D341Med (cell line): ENCODE results near the gene PPP2R3A.

ENCODE experiments used
- DNase-seq: peaks from one replicate; pipeline ENCODE4 v3.0.0; 2012; ENCODE audit warnings: low spot score

Gene PPP2R3A

DNA sequence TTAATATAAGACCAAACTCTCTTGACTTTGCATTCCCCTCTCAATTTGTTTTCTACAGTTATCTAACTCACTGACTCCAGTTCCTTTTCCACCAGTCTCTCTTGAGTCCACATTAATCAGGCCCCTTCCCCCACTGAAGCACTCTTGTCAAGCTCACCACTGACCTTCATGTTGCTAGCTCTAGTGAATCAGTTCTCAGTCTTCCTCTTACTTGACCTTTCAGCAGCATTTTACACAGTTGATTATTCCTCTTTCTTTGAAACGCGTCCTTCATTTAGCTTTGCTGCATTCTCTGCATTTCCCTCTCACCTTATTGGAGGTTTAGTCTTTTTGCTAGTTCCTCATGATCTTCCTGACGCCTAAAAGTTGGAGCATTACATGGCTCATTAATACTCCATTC, 8.3 kb downstream of the PPP2R3A start:
- no peak for DNase-seq

DNA sequence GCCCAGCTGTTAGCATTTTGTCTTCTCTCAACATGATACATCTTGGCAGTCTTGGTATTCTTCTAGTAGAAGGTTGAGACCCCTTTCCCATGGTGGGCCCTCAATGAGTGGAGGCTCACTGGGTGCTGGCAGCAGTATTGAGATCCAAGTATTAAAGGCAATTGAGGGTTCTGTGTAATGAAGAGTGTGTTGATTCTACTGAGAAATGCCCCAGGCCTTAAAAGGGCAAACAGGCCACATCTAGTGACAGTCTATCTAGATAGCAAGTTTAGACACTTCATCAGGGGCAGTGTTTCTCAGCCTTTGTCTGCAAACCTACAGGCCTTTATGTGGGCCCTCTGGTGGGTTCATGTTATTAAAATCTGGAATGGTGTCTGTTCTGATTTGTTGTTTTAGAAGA, 9.5 kb downstream of the PPP2R3A start:
- no peak for DNase-seq

DNA sequence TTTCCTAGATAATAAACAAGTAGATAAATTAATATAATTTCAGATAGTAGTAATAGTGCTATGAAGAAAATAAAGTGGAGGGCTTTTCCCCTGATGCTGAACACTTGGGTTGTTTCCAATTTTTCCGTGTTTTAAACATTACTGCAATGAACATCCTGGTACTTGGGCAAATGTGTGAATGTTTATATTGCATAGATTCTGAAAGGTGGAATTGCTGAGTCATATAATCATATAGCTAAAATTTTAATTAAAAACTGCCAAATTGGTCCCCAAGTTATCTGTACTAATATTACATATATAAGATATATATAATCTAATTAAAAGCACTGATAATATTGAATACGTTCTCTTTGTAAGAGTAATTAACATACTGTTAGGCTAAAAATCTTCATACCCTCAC, 10.0 kb downstream of the PPP2R3A start:
- DNase-seq, result no peak

DNA sequence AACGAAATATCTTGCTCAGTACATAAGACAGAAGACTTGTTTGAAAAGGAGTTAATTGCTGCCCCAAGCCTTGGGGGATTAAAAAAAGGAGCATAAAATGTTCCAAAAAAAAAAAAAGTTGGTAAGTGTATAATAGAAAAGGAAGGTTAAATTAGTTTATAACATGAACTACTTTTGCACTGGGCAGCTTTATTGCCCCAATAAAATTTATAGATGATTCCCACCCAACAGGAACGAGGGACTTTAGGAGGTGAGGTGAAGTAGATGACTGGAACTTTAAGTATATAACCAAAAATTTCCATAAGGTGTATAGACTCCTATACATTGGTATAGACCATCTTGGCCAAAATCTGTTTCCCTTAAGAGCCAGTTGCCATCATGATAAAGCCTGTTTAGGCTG, 14.8 kb downstream of the PPP2R3A start:
- DNase-seq, result no peak

DNA sequence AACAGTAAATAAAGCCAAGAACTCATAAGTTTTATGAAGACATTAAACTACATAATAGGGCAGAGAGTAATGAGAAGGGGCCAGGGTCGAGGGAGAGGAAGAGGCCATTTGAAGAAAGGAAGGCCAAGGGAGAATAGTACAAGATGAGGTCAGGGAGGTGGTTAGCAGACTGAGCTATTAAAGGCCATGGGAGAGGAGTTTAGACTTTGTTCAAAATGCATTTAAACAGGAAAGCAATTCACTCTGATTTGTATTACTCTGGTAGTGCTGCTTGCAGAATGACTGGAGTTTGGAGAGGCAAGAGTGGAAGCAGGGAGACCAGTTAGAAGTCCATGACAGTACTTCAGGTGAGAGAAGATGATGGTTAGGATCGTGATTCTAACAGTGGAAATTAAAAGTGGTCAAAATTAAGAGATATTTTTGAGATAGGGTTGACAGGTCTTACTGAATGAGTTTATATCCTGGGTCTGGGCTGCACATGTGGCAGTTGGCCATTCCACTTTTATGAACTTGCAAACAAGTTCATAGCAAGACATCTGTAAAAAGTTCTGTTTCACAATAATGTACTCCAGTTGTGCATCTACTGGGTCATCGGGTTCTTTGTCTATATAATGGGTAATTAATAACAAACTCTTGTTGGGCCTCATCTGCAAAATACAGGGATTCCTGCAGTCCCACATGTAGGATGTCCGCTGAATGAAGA, 16.3 kb downstream of the PPP2R3A start:
- DNase-seq, result no peak

DNA sequence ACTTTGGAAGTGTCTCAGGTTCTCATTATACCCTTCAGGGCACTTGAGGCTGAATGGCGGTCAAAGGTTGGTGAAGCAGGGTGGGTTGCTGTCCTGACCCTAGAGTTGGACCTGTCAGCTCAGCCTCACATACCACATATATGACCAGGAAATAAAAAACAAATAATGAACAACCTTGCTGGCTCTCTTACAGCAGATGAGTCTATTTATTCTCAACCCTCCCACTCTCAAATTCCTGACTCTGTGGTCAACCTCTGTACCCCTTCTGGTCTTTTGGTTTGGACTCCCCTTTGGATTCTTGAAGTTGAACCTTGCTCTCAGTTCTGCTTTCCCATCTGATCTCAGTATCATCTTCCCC, 16.9 kb downstream of the PPP2R3A start:
- no peak for DNase-seq

DNA sequence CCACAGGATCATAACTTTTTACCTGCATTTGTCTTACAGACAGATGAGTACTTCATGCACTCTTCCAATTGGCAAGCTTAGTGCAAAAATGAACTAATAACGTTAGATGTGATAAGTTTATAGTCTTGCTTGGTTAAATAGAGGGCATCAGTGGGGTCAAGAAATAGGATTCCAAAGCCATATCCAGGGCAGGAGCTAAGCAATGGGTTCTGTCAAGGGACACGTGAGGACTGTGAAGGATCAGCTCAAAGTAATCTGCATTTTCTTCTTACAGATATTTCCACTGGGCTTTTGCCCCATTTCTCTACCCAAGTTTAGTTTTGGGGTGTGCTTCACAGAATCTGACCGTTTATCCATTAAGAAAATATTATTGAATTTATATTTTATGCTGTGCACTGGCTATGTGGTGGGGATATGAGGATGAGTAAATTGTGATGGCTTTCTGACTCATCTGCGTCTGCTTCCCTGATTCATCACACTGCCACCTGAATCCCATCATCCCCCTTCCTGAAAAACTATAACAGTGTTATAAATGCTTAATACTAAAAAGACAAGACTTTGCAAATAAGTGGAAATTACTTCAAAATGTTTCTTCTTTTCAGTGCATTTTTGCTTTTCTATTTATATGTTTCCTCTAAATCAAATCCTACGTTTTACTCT, 17.5 kb downstream of the PPP2R3A start:
- no peak for DNase-seq

DNA sequence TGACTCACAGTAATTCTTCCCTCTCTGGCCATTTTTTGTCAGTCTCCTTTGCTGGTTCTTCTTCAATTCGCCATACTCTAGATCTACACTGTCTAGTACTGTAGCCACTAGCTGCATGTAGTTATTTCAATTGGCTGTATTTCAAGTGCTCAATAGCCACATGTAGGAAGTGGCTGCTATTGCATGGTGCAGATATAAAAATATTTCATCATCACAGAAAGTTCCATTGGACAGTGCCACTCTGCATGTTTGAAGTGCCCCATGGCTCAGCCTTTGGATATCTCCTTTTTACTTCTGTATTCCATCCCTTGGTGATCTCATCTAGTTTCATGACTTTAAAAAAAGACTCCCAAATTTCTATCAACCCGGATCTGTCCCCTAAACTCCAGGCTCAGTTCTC, 22.1 kb downstream of the PPP2R3A start:
- DNase-seq, result no peak

DNA sequence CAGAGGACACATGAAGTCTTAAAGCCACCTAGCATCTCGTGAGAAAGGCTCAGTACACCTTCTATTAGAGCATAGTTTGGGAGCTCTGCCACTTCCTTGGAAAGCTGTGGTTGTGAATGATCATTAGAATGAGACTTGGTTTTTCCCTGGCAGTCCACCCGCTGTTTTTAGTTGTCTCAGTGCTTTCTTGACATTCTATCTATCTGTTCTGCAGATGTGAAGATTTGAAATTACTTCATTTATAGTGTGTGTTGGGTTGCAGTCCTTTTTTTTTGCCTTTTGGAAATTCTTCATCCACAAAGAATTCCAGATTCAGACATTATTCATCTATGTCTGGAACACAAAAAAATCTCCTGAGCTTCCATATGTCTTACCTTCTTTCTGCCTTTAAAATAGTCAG, 23.7 kb downstream of the PPP2R3A start:
- no peak for DNase-seq

DNA sequence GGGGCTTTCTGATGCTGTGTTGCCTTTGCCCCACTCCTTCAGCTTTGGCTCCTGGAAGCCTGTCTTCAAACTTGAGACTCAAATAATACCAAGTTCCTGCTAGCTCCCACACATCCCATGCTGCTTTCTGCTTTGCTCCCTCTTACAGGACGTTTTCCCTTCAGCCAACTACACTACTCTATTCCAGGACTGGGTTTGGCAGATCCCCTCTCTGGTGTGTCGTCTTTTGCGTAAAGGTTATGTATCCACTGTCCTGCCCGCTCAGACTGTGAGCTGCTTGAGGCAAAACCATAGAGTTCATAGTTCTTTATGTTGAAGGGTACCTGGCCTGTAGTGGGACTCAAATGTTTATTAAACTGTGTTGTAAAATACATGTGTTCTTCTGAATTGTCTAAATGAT, 25.4 kb downstream of the PPP2R3A start:
- no peak for DNase-seq

DNA sequence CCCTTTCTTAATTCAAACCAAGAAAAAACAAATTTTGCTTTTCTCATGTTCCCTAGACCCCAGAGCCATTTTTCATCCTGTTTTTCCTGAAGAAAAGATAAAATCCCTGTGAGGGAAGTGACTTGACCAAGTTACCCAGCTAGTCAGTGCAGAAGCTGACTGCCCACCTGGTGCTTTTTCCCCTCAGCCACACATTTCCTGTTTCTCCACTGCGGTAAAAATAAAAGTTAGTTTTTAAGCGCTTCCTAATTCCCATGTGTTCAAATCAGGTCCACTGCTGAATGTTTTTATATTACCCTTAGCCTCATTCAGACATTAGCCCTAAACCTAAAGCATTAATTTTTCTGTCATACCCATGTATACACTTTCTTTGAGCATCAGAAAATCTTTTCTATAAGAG, 26.1 kb downstream of the PPP2R3A start:
- DNase-seq, result no peak

DNA sequence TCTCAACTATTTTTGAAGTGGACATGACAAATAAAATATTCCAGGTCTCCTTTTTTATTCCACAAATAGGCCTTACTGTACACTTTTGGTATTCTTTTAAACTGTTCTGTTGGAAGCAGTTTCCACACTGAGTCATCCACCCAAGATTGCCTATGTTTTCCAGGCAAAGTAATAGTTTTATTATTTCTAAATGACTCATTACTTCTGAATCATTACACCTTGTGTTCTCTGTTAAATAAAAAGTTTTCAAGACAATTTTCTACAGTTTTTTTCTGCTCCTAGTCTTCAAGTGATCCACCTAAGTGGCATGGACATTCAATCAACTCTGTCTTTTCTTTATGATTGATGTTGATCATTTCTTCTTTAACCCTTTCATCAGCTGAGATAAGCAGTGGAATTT, 26.5 kb downstream of the PPP2R3A start:
- no peak for DNase-seq

DNA sequence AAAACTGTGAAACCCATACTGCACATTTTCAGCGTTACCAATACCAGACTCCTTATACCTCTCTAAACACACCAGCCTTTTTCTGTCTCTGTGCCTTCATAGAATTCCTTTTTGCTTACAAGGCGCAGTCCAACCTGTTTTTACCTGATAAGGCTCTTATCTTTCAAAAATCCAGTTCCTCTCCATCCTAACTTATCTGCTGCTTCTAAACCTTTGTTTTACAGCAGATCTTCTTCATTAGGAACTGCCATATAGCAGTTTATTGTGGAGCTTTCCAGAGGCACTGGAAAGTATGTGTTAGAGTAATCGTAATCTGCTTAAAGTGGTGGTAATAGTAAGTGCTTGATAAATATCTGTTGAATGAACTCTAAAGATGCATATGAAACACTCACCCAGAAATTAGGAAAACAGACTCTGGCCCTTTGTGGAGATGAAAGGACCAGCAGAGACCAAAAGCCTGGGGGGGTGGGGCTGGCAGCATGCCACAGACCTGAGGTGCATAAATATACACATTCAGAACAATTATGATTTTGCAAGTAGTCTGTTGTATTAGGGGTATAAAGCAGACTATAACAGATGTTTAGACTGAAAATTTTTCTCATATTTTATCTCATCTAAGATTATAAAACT, 29.3 kb downstream of the PPP2R3A start:
- DNase-seq, result no peak

DNA sequence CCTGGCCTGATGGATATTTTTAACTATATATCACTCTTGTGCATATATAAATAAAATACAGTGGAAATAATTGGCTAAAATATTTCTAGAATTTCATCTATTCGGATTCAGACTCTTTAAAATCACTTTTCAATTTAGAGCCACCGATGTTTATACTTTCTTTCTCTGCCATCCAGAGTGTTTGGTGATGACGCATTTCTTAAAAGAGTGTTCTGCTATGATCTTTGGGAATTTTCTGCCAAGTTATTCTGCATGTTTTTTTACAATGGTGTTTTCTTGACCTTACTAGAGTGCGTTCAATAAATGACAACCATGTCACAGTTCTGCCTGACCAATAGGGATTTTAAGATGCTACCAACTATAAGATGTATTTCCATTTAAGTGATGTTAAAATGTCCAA, 30.2 kb downstream of the PPP2R3A start:
- no peak for DNase-seq

DNA sequence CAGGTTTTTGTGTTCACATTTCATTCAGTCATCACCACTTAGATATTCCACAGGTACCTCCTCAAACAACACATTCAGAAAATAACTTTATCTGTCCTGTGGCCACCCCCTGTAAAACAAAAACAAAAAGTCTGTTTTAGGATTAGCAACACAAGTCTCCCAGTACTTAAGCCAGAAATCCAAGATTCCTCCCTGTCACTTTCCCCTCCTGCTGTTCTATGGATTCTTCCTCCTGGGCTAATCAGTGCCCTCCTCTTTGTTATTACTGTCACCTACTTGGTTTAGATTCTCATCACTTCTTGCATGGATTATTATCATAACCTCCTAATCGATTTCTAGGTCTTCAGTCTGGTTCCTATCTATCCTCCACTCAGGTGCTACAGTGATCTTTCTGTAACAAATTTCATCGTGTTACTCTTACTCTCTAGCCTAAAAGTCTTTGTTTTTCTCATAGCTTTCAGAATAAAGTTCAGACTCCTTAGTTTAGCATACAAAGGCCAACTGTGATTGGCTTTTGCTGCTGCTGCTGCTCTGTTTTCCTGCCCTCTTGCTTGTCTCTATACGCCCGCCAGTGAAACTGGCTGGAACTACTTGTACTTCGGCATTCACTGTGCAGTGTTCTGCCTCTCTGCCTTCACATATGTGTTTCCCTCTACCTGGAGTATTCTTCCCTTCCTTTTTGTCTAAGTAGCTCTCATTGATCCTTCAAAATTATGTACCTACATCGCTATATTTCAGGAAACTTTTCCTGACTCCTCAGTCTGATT, 32.2 kb downstream of the PPP2R3A start:
- DNase-seq, result no peak

DNA sequence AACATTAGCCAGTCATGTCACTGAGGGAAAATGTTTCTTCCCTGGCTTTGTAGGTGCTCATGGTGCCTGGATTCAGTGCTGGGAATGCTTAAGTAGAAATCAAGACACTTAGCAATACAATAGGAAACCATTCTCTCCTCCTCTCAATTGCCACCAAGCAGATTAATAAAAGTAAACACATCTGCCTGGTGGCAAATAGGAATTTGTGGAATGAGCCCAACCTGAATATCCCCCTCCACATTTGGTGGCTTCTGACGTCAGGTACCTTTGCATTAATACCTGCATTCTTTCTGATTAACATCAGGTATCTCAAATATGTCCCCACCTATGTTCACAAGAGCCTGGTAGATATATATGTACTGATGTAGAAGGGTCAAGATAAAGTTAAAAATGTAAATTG, 42.7 kb downstream of the PPP2R3A start:
- DNase-seq, result no peak

DNA sequence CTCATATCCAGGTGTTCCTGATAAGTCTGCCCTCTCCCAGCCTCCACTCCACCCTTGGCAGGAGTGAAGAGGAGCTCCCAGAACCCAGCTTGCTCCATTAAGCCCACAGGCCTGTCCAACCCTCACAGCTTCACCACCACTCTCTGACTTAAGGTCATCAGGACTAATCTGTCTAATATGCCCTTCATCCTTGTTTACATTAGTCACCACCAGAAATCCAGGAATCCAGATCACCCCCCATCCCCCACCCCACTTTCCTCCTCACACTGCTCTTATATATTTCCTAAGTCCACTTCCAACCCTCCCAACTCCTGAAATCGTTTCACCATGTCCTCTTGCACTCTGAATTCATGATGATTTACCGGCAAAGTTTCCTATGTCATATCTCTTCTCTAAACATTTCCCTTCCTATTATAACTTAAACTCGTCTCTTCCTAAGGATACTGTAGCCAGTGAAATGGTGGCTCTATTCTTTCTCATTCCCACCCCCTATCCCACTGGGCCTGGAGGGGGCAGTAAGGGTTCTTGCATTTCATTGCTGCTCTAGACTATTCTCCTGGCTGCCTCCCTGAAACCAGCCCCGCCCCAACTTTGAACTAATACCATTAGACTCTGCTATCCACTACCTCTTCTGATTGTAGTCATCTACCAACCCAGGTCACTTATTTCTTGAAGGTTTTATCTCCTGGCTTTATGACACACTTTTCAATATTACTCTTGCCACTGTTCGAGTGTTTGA, 43.4 kb downstream of the PPP2R3A start:
- DNase-seq, result no peak

DNA sequence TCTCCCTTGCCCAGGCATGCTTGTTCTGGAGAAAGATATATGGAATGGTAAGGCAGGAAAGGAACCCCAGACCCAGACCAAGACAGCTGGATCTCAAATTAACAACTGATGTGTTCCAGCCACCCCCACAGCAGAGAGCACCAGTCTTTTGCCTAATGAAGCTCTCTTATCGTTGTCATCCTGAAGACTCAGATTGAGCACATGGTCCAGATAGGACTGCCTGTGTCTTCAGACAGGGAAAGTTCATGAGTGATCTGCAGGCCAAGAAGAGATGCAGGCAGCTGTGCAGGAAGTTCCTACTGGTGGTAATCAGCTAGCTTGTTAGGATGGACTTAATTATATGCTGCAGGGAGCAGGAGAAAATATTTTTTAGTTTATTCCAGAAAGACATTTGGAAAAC, 53.3 kb downstream of the PPP2R3A start:
- no peak for DNase-seq

DNA sequence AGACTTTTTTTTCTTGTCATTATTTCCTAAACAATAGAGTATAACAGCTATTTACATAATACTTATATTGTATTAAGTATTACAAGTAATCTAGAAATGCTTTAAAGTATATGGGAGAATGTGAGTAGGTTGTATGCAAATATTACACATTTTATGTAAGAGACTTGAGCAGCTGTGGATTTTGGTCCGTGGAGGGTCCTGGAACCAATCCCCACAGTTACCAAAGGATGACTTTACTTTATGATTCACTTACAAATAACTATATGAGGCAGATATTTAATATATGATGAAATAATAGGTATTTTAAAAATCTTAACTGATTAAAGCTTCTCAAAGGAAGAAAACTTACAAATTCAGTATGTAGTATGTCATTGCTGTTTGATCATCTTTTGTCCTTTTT, 56.3 kb downstream of the PPP2R3A start:
- no peak for DNase-seq

DNA sequence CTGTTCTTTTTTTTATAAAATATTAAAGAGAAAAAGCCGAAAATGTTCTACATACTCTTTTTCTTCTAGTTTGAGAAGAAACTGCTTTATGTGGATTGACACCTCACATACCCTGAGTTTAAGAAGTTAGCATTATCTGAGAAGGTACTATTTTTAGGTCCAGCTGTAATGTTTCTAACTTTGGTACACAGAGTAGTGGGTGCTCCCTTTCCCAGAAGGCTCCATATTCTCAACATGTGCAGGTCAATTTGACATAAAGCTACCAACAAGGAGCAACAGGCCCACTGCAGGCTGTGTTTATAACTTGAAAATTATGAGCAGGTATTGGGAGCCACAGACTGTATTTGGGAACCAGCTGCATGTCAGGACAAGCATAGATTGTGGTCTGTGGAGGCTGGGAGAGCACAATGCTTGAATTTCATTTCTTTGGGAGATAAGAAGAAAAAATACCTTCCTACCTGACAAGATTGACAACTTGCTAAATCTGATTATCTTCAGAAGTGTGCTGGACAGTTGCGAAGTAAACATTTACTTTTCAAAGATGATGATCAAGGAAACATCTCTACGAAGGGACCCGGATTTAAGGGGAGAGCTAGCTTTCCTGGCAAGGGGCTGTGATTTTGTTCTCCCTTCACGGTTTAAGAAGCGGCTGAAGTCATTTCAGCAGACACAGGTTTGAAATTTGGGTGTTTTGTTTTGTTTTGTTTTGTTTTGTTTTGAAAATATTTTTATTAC, 57.2 kb downstream of the PPP2R3A start:
- no peak for DNase-seq

DNA sequence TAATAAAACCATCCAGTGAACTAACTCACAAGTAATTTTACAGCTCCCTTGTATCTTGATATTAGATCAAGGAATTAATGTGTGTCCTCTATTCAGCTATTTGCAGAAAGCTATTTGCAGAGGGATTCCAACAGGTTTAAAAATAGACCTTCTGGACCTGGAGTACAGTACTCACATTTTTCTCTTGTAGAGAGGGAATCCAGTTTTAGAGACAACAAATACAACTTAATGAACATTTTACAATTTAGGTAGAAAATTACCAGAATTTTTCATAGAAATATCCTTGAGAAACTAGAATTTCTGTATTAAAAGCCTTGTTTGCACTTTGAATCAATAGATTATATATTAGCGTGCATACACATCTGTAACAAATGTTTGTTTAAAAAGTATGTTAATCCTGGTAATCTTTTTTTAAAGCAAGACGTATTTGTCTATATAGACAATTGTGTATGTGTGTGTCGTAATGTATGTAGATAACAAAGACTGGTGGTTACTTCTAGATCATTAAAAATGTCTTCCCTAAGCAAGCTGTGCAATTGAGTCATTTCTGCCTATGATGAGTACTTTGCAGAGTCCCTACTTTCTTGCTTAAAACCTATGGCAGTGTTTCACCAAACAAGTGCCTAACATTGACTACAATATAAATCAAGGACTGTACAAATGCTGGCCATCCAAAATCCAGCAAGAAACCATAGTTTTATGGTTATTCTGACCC, 57.9 kb downstream of the PPP2R3A start:
- DNase-seq, result no peak
